ENCODE measurements around the gene CAND1. TPM values are rescaled to one million over a fixed set of nuclear protein-coding genes. Genes with fewer than 3 reads are reported as not detected.
A peak's percentile ranks its signal among the peaks of the same experiment; 100 is the strongest.

CAND1 gene
- total RNA-seq, 1 experiment from 2014 or later, result 160 TPM

GRCh38 chr12:67299526-67299925 lies 30.4 kb downstream of the CAND1 start:
- H3K36me3 Mint-ChIP-seq (ENCODE audit: insufficient read depth, unreplicated experiment), result peaks cover 74% of the 10 kb centered on the region
- H3K4me1 Mint-ChIP-seq (ENCODE audit: insufficient read depth, unreplicated experiment), result peaks cover 15% of the 10 kb centered on the region
- no peak for TF ChIP-seq CTCF (IDR thresholded peaks at IDR 0.05; ENCODE audit: unreplicated experiment)
- no TSS peak for BruUV-seq (replicated peaks)
- H3K4me3 Mint-ChIP-seq (ENCODE audit: unreplicated experiment), result no peak overlapping the region
- H3K27me3 Mint-ChIP-seq (ENCODE audit: insufficient read depth, unreplicated experiment), result no peaks in the 10 kb centered on the region
- no peaks in the 10 kb centered on the region for H3K9me3 Mint-ChIP-seq (ENCODE audit: unreplicated experiment)
- H3K27ac Mint-ChIP-seq (ENCODE audit: low read depth, unreplicated experiment), result no peak overlapping the region
- ChIA-PET CTCF (interaction anchor here (0.6 kb wide), 1 partner anchor 18 kb away, joined by 3 read pairs; no protein-coding TSS in a partner anchor), POLR2A (interaction anchor here (0.9 to 1.7 kb wide), 3 partner anchors 18 to 30 kb away, joined by 3 to 6 read pairs (median 4); partner anchors contain the start of gene CAND1)
- no peak for DNase-seq (ENCODE audit: unreplicated experiment)
- intact Hi-C loops (cut with micrococcal nuclease), result no loop called here

GRCh38 chr12:67299926-67300325 lies 30.8 kb downstream of the CAND1 start:
- no peak for DNase-seq (ENCODE audit: unreplicated experiment)
- no peak for TF ChIP-seq CTCF (IDR thresholded peaks at IDR 0.05; ENCODE audit: unreplicated experiment)
- H3K4me1 Mint-ChIP-seq (ENCODE audit: insufficient read depth, unreplicated experiment), result peaks cover 15% of the 10 kb centered on the region
- no TSS peak for BruUV-seq (replicated peaks)
- peaks cover 72% of the 10 kb centered on the region for H3K36me3 Mint-ChIP-seq (ENCODE audit: insufficient read depth, unreplicated experiment)
- H3K9me3 Mint-ChIP-seq (ENCODE audit: unreplicated experiment), result no peaks in the 10 kb centered on the region
- intact Hi-C loops (cut with micrococcal nuclease), result no loop called here
- ChIA-PET POLR2A (interaction anchor here (0.9 to 1.7 kb wide), 2 partner anchors 29 to 31 kb away, joined by 3 to 6 read pairs; partner anchors contain the start of gene CAND1), CTCF (interaction anchor here (0.6 kb wide), 2 partner anchors 17 to 117 kb away, joined by 3 read pairs; no protein-coding TSS in a partner anchor)
- no peak overlapping the region for H3K4me3 Mint-ChIP-seq (ENCODE audit: unreplicated experiment)
- peak overlapping the region; percentile 21 for H3K27ac Mint-ChIP-seq (ENCODE audit: low read depth, unreplicated experiment)
- no peaks in the 10 kb centered on the region for H3K27me3 Mint-ChIP-seq (ENCODE audit: insufficient read depth, unreplicated experiment)

- DNase-seq (ENCODE audit: unreplicated experiment), result no peak
- no peaks in the 10 kb centered on the region for H3K9me3 Mint-ChIP-seq (ENCODE audit: unreplicated experiment)
- H3K27ac Mint-ChIP-seq (ENCODE audit: low read depth, unreplicated experiment), result no peak overlapping the region
- H3K4me1 Mint-ChIP-seq (ENCODE audit: insufficient read depth, unreplicated experiment), result peaks cover 4% of the 10 kb centered on the region
- ChIA-PET POLR2A (interaction anchor here (0.6 to 1.0 kb wide), 3 partner anchors 17 to 470 kb away, joined by 3 to 4 read pairs (median 3); no protein-coding TSS in a partner anchor), CTCF (interaction anchor here (0.5 kb wide), 1 partner anchor 301 kb away, joined by 3 read pairs; no protein-coding TSS in a partner anchor)
- no peaks in the 10 kb centered on the region for H3K27me3 Mint-ChIP-seq (ENCODE audit: insufficient read depth, unreplicated experiment)
- no peak for TF ChIP-seq CTCF (IDR thresholded peaks at IDR 0.05; ENCODE audit: unreplicated experiment)
- no TSS peak for BruUV-seq (replicated peaks)
- H3K36me3 Mint-ChIP-seq (ENCODE audit: insufficient read depth, unreplicated experiment), result peaks cover 71% of the 10 kb centered on the region
- no peak overlapping the region for H3K4me3 Mint-ChIP-seq (ENCODE audit: unreplicated experiment)
- intact Hi-C loops (cut with micrococcal nuclease), result no loop called here
These were observed 33.0 kb downstream of the CAND1 start for GRCh38 chr12:67302162-67302561.

- TF ChIP-seq CTCF (IDR thresholded peaks at IDR 0.05; ENCODE audit: unreplicated experiment), result no peak
- no peak overlapping the region for H3K27ac Mint-ChIP-seq (ENCODE audit: low read depth, unreplicated experiment)
- intact Hi-C loops (cut with micrococcal nuclease), result no loop called here
- POLR2A ChIA-PET, result interaction anchor here (1.0 to 1.6 kb wide), 5 partner anchors 8 to 37 kb away, joined by 3 to 10 read pairs (median 4); partner anchors contain the start of gene CAND1
- H3K4me3 Mint-ChIP-seq (ENCODE audit: unreplicated experiment), result no peak overlapping the region
- H3K27me3 Mint-ChIP-seq (ENCODE audit: insufficient read depth, unreplicated experiment), result no peaks in the 10 kb centered on the region
- DNase-seq (ENCODE audit: unreplicated experiment), result no peak
- BruUV-seq (replicated peaks), result TSS peak; percentile 53
- CTCF ChIA-PET, result interaction anchor here (0.6 to 1.0 kb wide), 2 partner anchors 11 to 135 kb away, joined by 3 to 7 read pairs; no protein-coding TSS in a partner anchor
- no peaks in the 10 kb centered on the region for H3K9me3 Mint-ChIP-seq (ENCODE audit: unreplicated experiment)
- H3K36me3 Mint-ChIP-seq (ENCODE audit: insufficient read depth, unreplicated experiment), result peaks cover 72% of the 10 kb centered on the region
- H3K4me1 Mint-ChIP-seq (ENCODE audit: insufficient read depth, unreplicated experiment), result no peaks in the 10 kb centered on the region
These were observed 36.4 kb downstream of the CAND1 start for GRCh38 chr12:67305544-67305943.
